ENCODE measurements around the gene PPP1R1B. TPM values are rescaled to one million over a fixed set of nuclear protein-coding genes. Genes with fewer than 3 reads are reported as not detected.

Gene PPP1R1B
- total RNA-seq, 1 experiment from 2014 or later = 8.3 TPM

- H3K27ac Mint-ChIP-seq (ENCODE audit: unreplicated experiment) = no peak overlapping the region
- CTCF ChIA-PET = interaction anchor here (0.6 to 76.7 kb wide), 5 partner anchors 22 to 547 kb away, joined by 3 to 42089 read pairs (median 6); partner anchors contain the start of genes ERBB2, GRB7, GSDMA and MIEN1
- no peak overlapping the region for H3K4me3 Mint-ChIP-seq (ENCODE audit: low read depth, unreplicated experiment)
- no TSS peak for BruUV-seq (replicated peaks)
- H3K9me3 Mint-ChIP-seq (ENCODE audit: low read depth, unreplicated experiment) = no peaks in the 10 kb centered on the region
- intact Hi-C loops (cut with micrococcal nuclease; ENCODE audit: unreplicated experiment) = loop anchor here (2.0 kb wide), 1 partner anchor 15 kb away; no protein-coding TSS in a partner anchor
- DNase-seq = no peak
- H3K4me1 Mint-ChIP-seq (ENCODE audit: low read depth, unreplicated experiment) = peaks cover 39% of the 10 kb centered on the region
- no peak for TF ChIP-seq CTCF (IDR thresholded peaks at IDR 0.05; ENCODE audit: unreplicated experiment)
- H3K27me3 Mint-ChIP-seq (ENCODE audit: unreplicated experiment) = peaks cover 100% of the 10 kb centered on the region
- H3K36me3 Mint-ChIP-seq (ENCODE audit: insufficient read depth, unreplicated experiment) = peaks cover 30% of the 10 kb centered on the region
Observed at GRCh38 chr17:39601758-39602532, 24.8 kb upstream of the PPP1R1B start.

GRCh38 chr17:39602533-39603303 lies 24.0 kb upstream of the PPP1R1B start:
- Mint-ChIP-seq H3K27ac (ENCODE audit: unreplicated experiment) (no peak overlapping the region), H3K36me3 (ENCODE audit: insufficient read depth, unreplicated experiment) (peaks cover 37% of the 10 kb centered on the region), H3K4me3 (ENCODE audit: low read depth, unreplicated experiment) (no peak overlapping the region), H3K27me3 (ENCODE audit: unreplicated experiment) (peaks cover 100% of the 10 kb centered on the region), H3K9me3 (ENCODE audit: low read depth, unreplicated experiment) (no peaks in the 10 kb centered on the region), H3K4me1 (ENCODE audit: low read depth, unreplicated experiment) (peaks cover 46% of the 10 kb centered on the region)
- no peak for TF ChIP-seq CTCF (IDR thresholded peaks at IDR 0.05; ENCODE audit: unreplicated experiment)
- CTCF ChIA-PET = interaction anchor here (0.6 to 76.7 kb wide), 6 partner anchors 23 to 546 kb away, joined by 3 to 42089 read pairs (median 21); partner anchors contain the start of genes ERBB2, GRB7, GSDMA and MIEN1
- DNase-seq = peak; percentile 67
- BruUV-seq (replicated peaks) = no TSS peak
- intact Hi-C loops (cut with micrococcal nuclease; ENCODE audit: unreplicated experiment) = loop anchor here (2.0 kb wide), 1 partner anchor 14 kb away; no protein-coding TSS in a partner anchor

- CTCF ChIA-PET = interaction anchor here (0.7 to 76.7 kb wide), 7 partner anchors 11 to 1070 kb away, joined by 3 to 42089 read pairs (median 6); partner anchors contain the start of genes ERBB2, GRB7, GSDMA and MIEN1
- Mint-ChIP-seq H3K27me3 (ENCODE audit: unreplicated experiment) (peaks cover 100% of the 10 kb centered on the region), H3K4me3 (ENCODE audit: low read depth, unreplicated experiment) (no peak overlapping the region), H3K9me3 (ENCODE audit: low read depth, unreplicated experiment) (no peaks in the 10 kb centered on the region), H3K27ac (ENCODE audit: unreplicated experiment) (no peak overlapping the region), H3K36me3 (ENCODE audit: insufficient read depth, unreplicated experiment) (peaks cover 42% of the 10 kb centered on the region), H3K4me1 (ENCODE audit: low read depth, unreplicated experiment) (peaks cover 46% of the 10 kb centered on the region)
- DNase-seq = peak; percentile 72
- no TSS peak for BruUV-seq (replicated peaks)
- no peak for TF ChIP-seq CTCF (IDR thresholded peaks at IDR 0.05; ENCODE audit: unreplicated experiment)
- intact Hi-C loops (cut with micrococcal nuclease; ENCODE audit: unreplicated experiment) = loop anchor here (2.0 kb wide), 1 partner anchor 13 kb away; no protein-coding TSS in a partner anchor
Observed at GRCh38 chr17:39603304-39604016, 23.3 kb upstream of the PPP1R1B start.
